Hippocampal formation (tissue), 2 donors: Measurements from ENCODE around the gene CAPZA2.
"Not testable (repeated sequence)": the region's sequence is repeated elsewhere in the genome, so short reads cannot be mapped to it uniquely, and the experiment has no call there.

ENCODE experiments used
- DNase-seq, 2 donors: peaks; one replicate each; lab custom pipeline; 2025; lab: John Stamatoyannopoulos, UW

Gene CAPZA2

DNA sequence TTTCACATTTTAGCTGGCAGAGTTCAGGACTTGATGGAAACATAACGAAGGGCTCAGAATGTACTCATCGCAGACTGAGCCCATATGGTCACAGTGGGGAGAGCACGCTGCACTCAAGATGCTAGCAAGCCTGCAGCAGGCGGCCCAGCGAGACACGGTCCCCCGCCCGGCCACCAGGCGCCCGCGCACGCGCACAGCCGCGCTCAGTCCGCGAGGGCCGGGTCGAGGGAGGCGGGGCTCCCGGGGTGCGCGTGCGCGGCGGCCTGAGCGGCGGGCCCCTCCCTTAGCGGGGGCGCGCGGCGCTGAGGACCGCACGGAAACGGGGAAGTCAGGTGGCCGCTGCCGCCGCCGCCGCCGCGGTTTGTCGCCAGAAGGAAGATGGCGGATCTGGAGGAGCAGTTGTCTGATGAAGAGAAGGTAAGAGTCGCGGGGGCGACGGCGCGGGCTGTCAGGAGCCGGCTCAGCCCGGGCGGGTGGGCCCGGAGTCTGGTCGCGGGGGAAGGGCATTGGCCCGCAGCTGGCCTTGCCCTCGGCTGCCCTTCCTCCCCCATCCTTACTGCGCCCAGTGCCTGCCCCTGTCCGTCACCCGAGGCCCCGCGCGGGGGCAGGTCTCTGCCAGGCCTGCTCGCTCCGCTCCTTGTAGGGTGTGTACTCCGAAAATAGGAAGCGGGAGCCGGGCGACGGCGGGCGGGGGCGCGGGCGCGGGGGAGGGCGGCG, at the start of gene CAPZA2:
CAPZA2 (plus strand) TSS at position 354 of the 717 bp plus-strand sequence; CDS start at position 379, 25 bp downstream.
- peak; percentile 91 to 93 for DNase-seq

DNA sequence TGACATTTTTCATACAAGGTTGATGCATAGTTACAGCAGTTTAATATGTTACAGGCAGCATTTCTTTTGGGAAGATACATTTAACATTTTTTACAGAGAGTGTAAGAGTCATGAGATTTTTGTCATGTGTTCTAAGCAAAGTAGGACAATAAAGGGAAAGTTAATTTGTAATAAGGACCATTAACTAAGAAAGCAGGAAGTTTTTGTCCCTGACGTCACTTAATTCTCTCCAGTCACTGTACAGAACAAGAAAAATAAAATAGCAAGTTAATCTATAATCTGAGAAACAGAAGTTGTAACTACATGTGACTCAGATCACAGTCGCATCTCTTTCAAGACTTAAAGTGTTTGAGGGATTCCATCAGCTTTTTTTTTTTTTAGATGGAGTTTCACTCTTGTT, 49.5 kb upstream of the CAPZA2 start:
- no peak for DNase-seq

DNA sequence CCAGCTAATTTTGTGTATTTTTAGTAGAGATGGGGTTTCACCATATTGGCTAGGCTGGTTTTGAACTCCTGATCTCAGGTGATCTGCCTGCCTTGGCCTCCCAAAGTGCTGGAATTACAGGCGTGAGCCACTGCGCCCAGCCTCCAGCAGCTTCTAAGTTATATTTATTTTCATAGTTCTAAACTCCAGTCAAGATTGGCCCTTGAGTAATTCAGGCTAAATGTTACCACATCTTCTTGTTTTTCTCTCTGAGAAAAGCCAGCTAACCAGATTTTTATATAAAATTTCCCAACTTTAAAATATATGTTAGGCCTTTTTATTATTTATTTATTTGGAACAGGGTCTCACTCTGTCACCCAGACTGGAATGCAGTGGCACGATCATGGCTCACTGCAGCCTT, 49.0 kb upstream of the CAPZA2 start:
- DNase-seq = not testable (repeated sequence)

DNA sequence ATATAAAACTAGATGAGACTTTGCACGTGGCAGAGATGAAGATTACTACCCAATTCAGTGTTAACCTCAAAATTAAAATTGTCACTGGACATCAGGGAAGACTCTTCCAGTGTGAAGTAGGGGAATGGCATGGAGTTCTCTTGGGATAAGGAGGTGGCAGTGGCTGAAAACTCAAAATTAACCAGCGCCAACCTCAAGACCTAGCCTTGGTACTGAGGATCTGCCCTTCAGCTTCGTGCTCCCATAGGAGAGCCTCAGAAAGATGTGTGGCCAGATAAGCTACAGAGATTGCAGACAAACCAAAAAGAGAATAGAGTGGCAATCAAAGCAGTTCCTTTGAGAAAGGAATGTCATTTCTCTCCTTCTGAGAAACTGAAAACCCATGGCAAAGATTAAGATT, 47.3 kb upstream of the CAPZA2 start:
- DNase-seq = no peak

DNA sequence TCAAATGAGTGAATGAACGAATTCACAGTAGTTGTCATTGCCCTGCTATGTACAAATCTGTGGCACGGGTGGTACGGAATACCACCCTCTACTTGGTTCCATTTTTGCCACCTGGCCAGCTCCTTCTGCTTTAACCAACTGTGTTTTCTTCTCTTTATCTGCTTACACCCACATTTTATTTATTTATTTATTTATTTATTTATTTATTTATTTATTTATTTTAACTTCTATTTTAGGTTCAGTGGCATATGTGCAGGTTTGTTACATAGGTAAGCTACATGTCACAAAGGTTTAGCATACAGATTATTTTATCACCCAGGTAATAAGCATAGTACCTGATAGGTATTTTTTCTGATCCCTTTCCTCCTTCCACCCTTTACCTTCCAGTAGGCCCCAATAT, 42.2 kb upstream of the CAPZA2 start:
- DNase-seq = no peak

DNA sequence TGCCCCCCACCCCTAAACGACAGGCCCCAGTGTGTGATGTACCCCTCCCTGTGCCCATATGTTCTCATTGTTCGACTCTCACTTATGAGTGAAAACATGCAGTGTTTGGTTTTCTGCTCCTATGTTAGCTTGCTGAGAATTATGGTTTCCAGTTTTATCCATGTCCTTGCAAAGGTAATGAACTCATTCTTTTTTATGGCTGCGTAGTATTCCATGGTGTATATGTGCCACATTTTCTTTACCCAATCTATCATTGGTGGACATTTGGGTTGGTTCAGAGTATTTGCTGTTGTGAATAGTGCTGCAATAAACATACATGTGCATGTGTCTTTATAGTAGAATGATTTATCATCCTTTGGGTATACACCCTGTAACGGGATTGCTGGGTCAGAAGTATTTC, 40.7 kb upstream of the CAPZA2 start:
- not testable (repeated sequence) for DNase-seq

DNA sequence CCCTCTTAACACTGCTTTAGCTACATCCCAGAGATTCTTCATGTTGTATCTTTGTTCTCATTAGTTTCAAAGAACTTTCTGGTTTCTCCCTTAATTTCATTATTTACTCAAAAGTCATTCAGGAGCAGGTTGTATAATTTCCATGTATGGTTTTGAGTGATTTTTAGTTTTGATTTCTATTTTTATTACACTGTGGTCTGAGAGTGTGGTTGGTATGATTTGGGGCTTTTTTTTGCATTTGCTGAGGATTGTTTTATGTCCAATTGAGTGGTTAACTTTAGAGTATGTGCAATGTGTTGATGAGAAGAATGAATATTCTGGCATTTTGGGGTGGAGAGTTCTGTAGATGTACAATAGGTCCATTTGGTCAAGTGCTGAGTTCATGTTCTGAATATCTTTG, 37.9 kb upstream of the CAPZA2 start:
- DNase-seq = no peak

DNA sequence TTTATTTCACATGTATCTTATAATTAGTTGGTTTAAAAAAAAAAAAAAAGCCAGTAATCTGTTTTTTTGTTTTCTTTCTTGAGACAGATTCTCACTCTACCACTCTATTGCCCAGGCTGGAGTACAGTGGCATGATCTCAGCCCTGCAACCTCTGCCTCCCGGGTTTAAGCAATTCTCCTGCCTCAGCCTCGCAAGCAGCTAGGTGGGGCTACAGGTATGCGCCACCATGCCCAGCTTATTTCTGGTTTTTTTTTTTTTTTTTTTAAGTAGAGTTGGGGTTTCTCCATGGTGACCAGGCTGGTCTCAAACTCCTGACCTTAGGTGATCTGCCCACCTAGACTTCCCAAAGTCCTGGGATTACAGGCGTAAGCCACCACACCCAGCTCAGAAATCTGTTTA, 34.1 kb upstream of the CAPZA2 start:
- no peak for DNase-seq

DNA sequence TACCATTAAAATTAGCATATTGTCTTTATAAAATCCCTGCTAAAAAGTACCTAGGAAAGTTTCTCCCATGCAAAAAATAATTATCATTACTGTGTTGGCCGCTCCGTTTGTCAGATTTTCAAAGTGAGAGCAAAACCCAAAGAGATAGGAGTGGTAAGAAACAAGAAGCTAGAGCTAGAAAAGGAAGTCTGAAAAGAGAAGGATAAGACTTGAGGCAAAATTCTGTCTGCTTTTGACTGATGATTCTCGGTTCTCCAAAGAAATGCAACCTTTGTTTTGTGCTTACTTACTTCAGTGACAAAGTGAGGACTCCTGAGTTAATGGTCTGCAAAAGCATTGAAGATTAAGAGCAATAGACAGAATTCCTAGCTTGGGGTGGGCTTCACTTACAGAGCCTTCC, 33.3 kb upstream of the CAPZA2 start:
- DNase-seq = no peak

DNA sequence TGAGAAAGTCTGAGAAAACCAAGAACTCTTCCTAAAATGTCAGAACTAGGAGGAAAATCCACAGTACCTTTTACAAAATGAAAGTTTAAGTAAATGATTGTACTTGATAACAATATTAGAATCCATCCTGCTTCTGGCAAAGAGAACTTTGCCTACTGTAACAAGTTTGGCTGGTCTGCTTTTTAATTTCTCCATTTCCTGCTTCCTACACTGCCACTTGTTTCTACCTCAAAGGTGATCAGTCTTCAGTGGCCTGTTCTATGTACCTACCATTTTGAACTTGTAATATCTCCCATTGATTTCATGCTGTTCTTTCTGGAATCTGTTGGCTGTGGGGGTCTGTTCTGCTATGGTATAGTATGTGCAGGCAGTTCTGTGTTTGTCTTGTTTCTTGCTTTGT, 32.9 kb upstream of the CAPZA2 start:
- no peak for DNase-seq

DNA sequence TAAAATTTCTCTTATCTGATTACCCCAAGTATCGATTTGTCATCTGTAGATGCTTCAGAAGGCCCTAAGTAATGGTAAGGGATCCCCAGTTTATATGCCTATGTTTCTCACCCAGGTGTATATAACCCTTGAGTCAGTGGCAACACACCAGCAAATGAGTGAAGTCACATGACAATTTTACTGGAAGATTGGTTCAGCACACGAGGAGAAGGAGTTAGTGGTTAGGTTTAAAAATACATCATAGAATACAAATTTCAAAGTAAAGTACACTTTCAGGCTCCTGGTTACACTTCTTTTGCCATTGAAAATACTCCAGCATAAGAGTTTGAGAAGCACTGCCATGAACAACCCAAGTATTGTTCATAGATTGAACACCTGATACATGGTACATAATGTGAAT, 29.7 kb upstream of the CAPZA2 start:
- no peak for DNase-seq

DNA sequence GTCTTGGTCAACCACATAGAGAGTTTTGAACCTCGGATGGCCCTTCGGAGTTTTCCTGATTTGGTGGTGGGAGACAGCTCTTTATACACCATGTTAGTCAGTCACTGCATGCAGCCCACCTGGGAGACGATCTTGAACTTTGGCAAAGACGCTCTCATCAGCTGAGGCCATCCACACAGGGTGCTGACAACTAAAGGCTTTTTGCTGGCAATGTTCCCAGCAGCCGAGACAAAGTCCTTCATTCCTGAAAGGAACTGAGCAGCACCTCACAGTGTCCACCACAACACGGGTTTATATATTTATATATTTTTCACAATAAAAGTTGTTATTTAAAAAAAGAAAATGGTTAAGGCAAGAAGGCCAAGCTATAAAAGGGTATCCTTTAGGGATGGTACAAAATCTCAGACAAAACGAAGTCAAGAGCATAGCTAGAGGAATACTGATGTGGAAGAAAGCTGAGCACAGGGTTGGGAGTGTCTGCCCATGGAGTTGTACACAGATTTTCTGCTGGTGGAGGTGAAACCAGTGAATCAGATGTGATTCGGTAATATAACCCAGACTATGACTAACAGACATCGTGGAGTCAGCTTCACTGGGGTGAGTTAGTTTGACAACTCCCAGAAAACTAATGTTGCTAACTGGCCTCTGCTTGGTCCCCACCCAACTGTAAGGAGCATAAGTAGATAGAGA, 27.4 kb upstream of the CAPZA2 start:
- DNase-seq = no peak

DNA sequence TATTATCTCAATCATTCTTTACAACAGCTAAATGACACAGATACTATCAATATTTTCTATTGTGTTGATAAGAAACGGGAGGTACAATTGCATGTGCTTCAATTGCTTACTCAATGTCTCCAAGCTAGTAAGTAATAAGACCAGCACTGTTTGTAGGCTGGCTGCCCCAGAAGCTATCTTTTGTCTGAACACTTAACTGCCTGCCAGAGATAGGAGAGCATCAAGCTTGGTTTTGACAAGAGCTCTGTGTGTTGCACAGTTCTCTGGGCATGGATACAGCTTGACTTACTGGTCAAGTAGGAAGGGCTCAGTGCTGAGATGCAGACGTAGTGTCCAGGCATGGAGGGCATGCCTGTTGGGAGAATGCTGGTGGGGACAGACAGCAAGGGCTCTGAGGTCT, 26.3 kb upstream of the CAPZA2 start:
- no peak for DNase-seq

DNA sequence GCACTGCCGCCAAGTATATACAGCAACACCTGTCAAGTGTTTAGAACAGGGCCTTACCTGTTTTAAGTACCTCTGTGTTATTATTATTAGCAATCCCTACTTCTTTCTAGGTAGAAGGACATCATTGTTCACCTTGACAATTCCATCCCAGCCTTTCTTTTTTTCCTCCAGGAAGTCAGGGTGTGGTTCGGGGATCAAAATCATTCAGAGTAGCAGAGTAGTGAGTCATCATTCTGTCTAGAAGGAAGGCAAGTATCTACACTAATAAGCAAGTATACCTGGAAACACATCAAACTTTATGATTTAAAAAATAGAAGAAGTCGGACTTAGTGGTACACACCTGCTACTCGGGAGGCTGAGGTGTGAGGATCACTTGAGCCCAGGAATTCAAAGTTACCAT, 25.5 kb upstream of the CAPZA2 start:
- no peak for DNase-seq

DNA sequence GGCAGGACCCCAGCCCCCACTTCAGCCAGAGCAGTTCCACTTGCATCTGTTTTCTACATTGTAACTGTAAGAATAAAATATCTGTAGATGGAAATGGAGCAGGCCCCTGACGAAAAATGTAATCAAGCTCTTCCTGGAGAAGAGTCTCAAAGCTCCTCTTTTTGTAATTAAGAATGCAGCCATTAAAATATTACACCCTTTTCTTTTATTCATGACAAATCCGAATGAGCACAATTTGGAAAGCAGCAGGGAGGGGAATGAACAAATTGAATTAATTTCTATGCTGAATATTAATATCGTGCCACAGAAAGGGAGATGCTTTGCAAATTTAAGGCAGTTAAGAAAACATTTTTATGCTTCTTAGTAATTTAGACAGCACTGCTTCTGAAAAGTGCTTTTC, 24.8 kb upstream of the CAPZA2 start:
- DNase-seq = no peak

DNA sequence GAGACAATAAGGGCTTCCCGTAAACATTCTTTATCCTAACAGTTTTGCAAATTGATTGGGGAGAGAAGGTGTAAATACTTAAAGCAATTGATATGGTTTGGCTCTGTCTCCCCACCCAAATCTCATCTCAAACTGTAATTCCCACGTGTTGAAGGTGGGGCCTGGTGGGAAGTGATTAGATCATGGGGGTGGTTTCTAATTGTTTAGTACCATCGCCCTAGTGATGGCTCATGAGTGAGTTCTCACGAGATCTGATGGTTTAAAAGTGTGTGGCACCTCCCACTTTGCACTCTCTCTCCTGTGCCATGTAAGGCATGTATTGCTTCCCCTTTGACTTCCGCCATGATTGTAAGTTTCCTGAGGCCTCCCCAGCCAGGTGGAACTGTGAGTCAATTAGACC, 22.1 kb upstream of the CAPZA2 start:
- DNase-seq = no peak

DNA sequence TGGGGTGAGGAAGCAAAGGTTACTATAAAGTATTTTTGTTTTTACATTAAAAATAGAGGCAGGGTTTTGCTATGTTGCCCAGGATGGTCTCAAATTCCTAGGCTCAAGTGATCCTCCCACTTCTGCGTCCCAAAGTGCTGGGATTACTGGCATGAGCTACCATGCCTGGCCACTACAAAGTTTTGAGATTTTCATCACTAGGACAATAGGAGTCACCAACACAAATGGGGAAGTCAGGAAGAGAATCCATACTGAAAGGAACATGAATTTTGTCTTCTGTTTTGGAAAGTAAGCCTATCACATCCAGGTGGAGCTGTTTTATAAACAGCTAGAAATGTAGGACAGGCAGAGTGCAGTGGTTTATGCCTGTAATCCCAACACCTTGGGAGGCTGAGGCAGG, 20.0 kb upstream of the CAPZA2 start:
- DNase-seq = no peak

DNA sequence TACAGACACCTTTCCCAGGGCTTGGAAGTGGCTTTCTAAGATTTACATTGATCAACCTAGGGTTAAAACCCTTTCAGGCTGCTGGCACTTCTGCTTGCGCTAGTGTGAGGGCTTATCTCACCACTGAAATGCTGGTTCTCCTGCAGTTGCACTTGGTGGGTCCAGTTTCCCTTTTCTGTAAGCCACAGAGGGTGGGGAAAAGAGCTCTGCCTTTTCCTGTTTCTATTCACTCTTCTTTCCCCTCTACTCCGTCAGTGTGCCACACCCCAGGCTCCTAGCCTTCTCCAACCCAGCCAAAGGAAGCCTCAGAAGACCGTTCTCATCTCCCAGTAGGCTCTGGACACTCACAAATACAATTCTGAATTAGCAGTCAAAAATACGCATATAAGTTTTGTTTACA, 19.0 kb upstream of the CAPZA2 start:
- DNase-seq = no peak

DNA sequence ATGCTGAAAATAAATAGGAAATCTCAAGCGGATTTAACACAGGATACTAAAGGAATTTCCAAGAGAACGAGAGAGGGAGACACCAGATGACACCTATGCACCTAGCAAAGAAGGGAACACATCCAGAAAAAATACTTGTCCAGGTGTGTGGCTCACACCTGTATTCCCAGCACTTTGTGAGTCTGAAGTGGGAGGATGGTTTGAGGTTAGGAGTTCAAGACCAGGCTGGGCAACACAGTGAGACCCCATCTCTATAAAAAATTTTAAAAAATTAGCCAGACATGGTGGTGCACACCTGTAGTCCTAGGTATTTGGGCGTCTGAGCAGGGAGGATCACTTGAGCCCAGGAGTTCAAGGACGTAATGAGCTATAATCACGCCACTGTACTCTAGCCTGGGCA, 11.2 kb upstream of the CAPZA2 start:
- DNase-seq = no peak

DNA sequence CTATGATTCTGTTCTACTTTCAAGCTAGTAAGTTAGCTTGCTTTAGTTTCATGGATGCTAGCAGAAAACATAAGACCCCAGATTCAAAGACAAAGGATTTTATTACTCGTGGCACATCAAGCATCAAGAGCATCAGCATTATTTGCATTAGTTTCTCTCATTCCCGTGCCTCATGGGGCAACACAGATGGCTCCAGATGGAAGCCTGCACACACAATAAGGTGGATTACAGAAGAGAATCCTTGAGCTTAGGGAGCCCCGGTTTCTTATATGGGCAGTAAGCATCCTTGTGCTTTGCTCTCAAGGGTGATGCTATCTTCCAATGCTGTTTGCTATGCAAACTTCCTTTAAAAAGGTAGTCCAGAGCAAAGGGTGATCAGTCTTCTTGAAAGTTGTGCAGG, 10.7 kb upstream of the CAPZA2 start:
- no peak for DNase-seq

DNA sequence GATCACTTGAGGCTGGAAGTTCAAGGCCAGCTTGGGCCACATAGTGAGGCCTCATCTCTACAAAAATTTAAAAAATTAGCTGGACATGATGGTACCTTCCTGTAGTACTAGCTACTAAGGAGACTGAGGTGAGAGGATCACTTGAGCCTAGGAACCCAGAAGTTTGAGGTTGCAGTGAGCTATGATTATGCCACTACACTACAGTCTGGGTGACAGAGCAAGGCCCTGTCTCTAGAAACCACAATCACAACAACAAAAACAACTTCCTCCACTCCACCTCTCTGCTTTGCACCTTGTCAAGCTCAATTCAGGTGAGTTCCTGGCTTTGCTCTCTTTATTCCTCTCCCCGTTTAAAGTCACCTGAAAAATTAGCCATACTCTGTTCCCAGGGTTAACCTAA, 8.3 kb upstream of the CAPZA2 start:
- no peak for DNase-seq

DNA sequence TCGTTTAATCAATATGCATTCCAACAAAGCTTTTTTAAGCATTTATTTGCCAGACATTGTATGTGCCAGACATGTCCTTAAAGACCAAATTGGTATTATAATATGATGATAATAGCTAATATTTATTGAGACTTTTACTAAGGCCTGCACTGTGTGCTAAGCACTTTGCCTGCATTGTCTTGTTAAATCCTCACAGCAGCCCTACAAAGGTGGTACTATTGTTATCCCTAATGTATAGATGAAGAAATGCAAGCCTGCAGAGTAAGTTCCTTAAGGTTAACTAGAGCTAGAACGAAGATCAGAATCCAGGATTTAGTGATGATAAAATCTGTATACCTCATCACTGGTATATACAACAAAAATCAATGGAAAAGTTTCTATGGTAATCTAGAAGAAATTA, 5.3 kb upstream of the CAPZA2 start:
- DNase-seq = no peak

DNA sequence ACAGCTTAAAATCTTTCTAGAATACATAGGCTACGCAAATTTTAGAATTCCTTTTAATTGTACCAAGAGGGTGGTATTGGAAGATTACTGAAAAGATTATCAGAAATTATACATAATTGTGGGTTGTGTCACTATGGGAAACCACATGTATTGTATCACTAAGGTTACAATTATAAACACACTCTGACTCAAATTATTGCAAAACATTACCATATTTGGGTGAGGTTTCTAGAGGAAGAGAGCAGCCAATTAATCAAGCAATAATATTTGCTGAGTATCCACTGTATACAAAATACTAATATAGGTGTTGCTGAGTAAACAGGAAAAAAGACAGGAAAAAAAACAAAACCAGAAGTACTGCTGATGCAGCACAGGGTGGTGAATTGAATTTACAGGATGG, 3.1 kb upstream of the CAPZA2 start:
- DNase-seq = no peak

DNA sequence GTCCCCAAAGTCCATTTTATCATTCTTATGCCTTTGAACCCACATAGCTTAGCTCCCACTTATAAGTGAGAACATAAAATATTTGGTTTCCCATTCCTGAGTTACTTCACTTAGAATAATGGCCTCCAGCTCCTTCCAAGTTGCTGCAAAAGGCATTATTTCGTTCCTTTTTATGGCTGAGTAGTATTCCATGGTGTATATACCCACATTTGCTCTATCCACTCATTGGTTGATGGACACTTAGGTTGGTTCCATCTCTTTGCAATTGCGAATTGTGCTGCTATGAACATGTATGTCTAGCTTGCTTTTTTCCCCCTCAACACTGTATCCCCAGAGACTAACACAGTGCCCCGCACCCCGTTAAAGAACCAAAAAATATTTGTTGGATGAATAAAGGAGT, 670 bp upstream of the CAPZA2 start:
- no peak for DNase-seq
